Measurements from ENCODE around the gene RAD23B. TPM values are rescaled to one million over a fixed set of nuclear protein-coding genes. Genes with fewer than 3 reads are reported as not detected.

RAD23B gene
- total RNA-seq, 1 donor from 2014 or later = 205 TPM

- H3K27me3 ChIP-seq (ENCODE audit: insufficient read depth, low read length) = no peaks in the 10 kb centered on the region
- no peak overlapping the region for H3K9ac ChIP-seq (ENCODE audit: low read length)
- no peaks in the 10 kb centered on the region for H3K79me2 ChIP-seq (ENCODE audit: insufficient read depth, low read length)
- H3K4me3 ChIP-seq (ENCODE audit: insufficient read depth, low read depth, low read length) = no peak overlapping the region
- H3K9me3 Mint-ChIP-seq (ENCODE audit: unreplicated experiment) = peaks cover 4% of the 10 kb centered on the region
- peaks cover 9% of the 10 kb centered on the region for H3K4me1 ChIP-seq (ENCODE audit: insufficient read depth, low read length)
- no peak for DNase-seq (ENCODE audit: low read depth)
- no peak overlapping the region for H3K4me3 Mint-ChIP-seq (ENCODE audit: unreplicated experiment)
- H3K9me3 ChIP-seq (ENCODE audit: insufficient read depth, low read depth, low read length) = no peaks in the 10 kb centered on the region
- H3K27ac Mint-ChIP-seq (ENCODE audit: unreplicated experiment) = no peak overlapping the region
- no peak overlapping the region for H2AFZ ChIP-seq (ENCODE audit: low read depth, low read length)
- peaks cover 20% of the 10 kb centered on the region for H3K4me1 Mint-ChIP-seq (ENCODE audit: low read depth, unreplicated experiment)
- TF ChIP-seq CTCF (IDR thresholded peaks at IDR 0.05; ENCODE audit: insufficient read depth, low read depth, low read length) = no peak
- no peak overlapping the region for H3K4me2 ChIP-seq (ENCODE audit: low read length)
- no peak for FAIRE-seq
- no peaks in the 10 kb centered on the region for H3K27me3 Mint-ChIP-seq (ENCODE audit: low read depth, unreplicated experiment)
- no peaks in the 10 kb centered on the region for H4K20me1 ChIP-seq (ENCODE audit: insufficient read depth, low read length)
- H3K27ac ChIP-seq (ENCODE audit: low read depth, low read length) = no peak overlapping the region
- no peaks in the 10 kb centered on the region for H3K36me3 ChIP-seq (ENCODE audit: insufficient read depth, low read length)
- no peaks in the 10 kb centered on the region for H3K36me3 Mint-ChIP-seq (ENCODE audit: low read depth, unreplicated experiment)
Measured at GRCh38 chr9:107269681-107270080, 13.4 kb upstream of the RAD23B start.

- no peaks in the 10 kb centered on the region for H4K20me1 ChIP-seq (ENCODE audit: insufficient read depth, low read length)
- Mint-ChIP-seq H3K4me1 (ENCODE audit: low read depth, unreplicated experiment) (peaks cover 24% of the 10 kb centered on the region), H3K36me3 (ENCODE audit: low read depth, unreplicated experiment) (no peaks in the 10 kb centered on the region), H3K4me3 (ENCODE audit: unreplicated experiment) (no peak overlapping the region), H3K27ac (ENCODE audit: unreplicated experiment) (peak overlapping the region; percentile 1), H3K27me3 (ENCODE audit: low read depth, unreplicated experiment) (no peaks in the 10 kb centered on the region), H3K9me3 (ENCODE audit: unreplicated experiment) (peaks cover 2% of the 10 kb centered on the region)
- no peak overlapping the region for H2AFZ ChIP-seq (ENCODE audit: low read depth, low read length)
- FAIRE-seq (no peak), DNase-seq (ENCODE audit: low read depth) (no peak)
- peaks cover 10% of the 10 kb centered on the region for H3K4me1 ChIP-seq (ENCODE audit: insufficient read depth, low read length)
- H3K27ac ChIP-seq (ENCODE audit: low read depth, low read length) = no peak overlapping the region
- H3K36me3 ChIP-seq (ENCODE audit: insufficient read depth, low read length) = no peaks in the 10 kb centered on the region
- H3K79me2 ChIP-seq (ENCODE audit: insufficient read depth, low read length) = no peaks in the 10 kb centered on the region
- no peak overlapping the region for H3K9ac ChIP-seq (ENCODE audit: low read length)
- no peak overlapping the region for H3K4me3 ChIP-seq (ENCODE audit: insufficient read depth, low read depth, low read length)
- TF ChIP-seq EZH2 (IDR thresholded peaks at IDR 0.05; ENCODE audit: insufficient read depth, low read length) (no peak), CTCF (IDR thresholded peaks at IDR 0.05; ENCODE audit: insufficient read depth, low read depth, low read length) (no peak)
- no peak overlapping the region for H3K4me2 ChIP-seq (ENCODE audit: low read length)
- no peaks in the 10 kb centered on the region for H3K27me3 ChIP-seq (ENCODE audit: insufficient read depth, low read length)
- H3K9me3 ChIP-seq (ENCODE audit: insufficient read depth, low read depth, low read length) = no peaks in the 10 kb centered on the region
Measured at GRCh38 chr9:107270082-107270481, 13.0 kb upstream of the RAD23B start.

GRCh38 chr9:107270580-107270979, 12.5 kb upstream of the RAD23B start:
- Mint-ChIP-seq H3K36me3 (ENCODE audit: low read depth, unreplicated experiment) (no peaks in the 10 kb centered on the region), H3K4me3 (ENCODE audit: unreplicated experiment) (no peak overlapping the region), H3K27me3 (ENCODE audit: low read depth, unreplicated experiment) (no peaks in the 10 kb centered on the region), H3K27ac (ENCODE audit: unreplicated experiment) (no peak overlapping the region), H3K4me1 (ENCODE audit: low read depth, unreplicated experiment) (peaks cover 29% of the 10 kb centered on the region), H3K9me3 (ENCODE audit: unreplicated experiment) (peaks cover 2% of the 10 kb centered on the region)
- H3K27ac ChIP-seq (ENCODE audit: low read depth, low read length) = no peak overlapping the region
- no peaks in the 10 kb centered on the region for H4K20me1 ChIP-seq (ENCODE audit: insufficient read depth, low read length)
- H3K27me3 ChIP-seq (ENCODE audit: insufficient read depth, low read length) = no peaks in the 10 kb centered on the region
- no peak overlapping the region for H3K4me2 ChIP-seq (ENCODE audit: low read length)
- H3K9me3 ChIP-seq (ENCODE audit: insufficient read depth, low read depth, low read length) = no peaks in the 10 kb centered on the region
- no peaks in the 10 kb centered on the region for H3K36me3 ChIP-seq (ENCODE audit: insufficient read depth, low read length)
- TF ChIP-seq EZH2 (IDR thresholded peaks at IDR 0.05; ENCODE audit: insufficient read depth, low read length) (no peak), CTCF (IDR thresholded peaks at IDR 0.05; ENCODE audit: insufficient read depth, low read depth, low read length) (no peak)
- no peak overlapping the region for H3K4me3 ChIP-seq (ENCODE audit: insufficient read depth, low read depth, low read length)
- FAIRE-seq = no peak
- H3K79me2 ChIP-seq (ENCODE audit: insufficient read depth, low read length) = no peaks in the 10 kb centered on the region
- DNase-seq (ENCODE audit: low read depth) = no peak
- peaks cover 14% of the 10 kb centered on the region for H3K4me1 ChIP-seq (ENCODE audit: insufficient read depth, low read length)
- no peak overlapping the region for H3K9ac ChIP-seq (ENCODE audit: low read length)
- no peak overlapping the region for H2AFZ ChIP-seq (ENCODE audit: low read depth, low read length)
